Hematopoietic multipotent progenitor cell treated with erythropoietin and hydrocortisone succinate and interleukin-3 and kit ligand, for 8 days (in vitro differentiated cells): Measurements from ENCODE around the gene C1QA.

ENCODE experiments used
- DNase-seq: peaks from one replicate; pipeline ENCODE4 v3.0.0-alpha.2; 2015

C1QA gene, protein sequence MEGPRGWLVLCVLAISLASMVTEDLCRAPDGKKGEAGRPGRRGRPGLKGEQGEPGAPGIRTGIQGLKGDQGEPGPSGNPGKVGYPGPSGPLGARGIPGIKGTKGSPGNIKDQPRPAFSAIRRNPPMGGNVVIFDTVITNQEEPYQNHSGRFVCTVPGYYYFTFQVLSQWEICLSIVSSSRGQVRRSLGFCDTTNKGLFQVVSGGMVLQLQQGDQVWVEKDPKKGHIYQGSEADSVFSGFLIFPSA

DNA sequence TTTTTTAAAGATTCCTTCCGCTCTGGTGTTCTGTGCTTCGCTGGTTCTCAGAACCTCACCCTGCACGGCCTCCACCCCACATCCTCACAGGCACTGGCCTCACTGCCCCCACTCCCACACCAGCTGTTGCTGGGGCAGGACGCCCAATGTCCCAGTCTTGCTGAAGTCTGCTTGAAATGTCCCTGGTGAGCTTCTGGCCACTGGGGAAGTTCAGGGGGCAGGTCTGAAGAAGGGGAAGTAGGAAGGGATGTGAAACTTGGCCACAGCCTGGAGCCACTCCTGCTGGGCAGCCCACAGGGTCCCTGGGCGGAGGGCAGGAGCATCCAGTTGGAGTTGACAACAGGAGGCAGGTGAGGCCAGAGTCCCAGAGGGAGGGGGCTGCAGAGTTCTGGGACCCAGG is at the start of gene C1QA:
Gene C1QA, plus strand, starts transcription at position 276 of the 400 bp plus-strand sequence. CDS start 989 bp downstream, outside the sequence.
- no peak for DNase-seq

DNA sequence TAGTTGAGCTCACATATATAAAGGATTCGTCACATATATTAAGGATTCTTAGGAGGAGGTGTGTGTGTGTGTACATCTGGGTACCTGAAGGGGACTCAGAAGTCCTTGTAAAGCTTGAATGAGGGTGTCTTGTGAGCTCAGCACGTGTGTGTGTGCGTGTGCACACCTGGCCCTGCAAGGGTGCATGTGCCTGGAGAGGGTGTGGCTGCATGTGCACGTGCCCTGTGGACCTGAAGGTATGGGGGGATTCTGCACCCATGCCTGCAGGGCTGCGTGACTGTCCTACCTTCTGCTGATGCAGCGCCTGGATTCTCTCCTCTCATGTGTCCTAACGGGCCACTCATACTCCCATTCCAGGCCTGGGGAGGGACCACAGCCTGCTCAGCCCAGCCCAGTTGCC is 49.2 kb upstream of the C1QA start:
- no peak for DNase-seq

DNA sequence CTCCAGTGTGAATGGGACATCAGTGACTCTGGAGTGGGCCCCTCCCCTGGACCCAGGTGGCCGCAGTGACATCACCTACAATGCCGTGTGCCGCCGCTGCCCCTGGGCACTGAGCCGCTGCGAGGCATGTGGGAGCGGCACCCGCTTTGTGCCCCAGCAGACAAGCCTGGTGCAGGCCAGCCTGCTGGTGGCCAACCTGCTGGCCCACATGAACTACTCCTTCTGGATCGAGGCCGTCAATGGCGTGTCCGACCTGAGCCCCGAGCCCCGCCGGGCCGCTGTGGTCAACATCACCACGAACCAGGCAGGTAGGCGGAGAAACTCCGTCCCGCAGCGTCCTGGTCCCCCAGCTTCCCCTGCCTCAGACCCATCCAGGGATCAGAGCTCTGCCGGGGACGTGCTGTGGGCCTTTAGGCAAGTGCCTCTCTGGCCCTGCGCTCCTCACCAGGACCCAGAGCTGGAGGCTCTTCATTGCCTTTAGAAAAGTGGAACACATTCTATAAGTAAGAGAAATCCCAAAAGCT is 47.5 kb upstream of the C1QA start:
- no peak for DNase-seq

DNA sequence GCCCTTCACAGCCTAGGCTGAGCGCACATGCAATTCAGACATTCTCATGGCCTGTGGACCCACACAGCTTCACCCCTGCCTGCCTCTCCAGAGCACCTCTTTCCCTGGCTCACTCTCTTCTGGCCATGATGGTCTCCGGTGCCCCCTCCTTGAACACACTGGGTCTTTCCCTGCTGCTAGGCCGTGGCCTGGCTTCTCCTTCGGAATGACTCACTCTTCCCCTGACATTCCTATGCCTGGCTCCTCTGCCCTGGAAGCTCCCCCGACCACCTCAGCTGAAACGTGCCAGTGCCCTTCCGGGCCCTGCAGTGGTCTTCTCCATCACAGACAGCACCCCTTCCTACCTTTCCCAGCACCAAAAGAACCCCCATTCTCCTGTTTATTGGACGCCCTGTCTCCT is 44.9 kb upstream of the C1QA start:
- no peak for DNase-seq

DNA sequence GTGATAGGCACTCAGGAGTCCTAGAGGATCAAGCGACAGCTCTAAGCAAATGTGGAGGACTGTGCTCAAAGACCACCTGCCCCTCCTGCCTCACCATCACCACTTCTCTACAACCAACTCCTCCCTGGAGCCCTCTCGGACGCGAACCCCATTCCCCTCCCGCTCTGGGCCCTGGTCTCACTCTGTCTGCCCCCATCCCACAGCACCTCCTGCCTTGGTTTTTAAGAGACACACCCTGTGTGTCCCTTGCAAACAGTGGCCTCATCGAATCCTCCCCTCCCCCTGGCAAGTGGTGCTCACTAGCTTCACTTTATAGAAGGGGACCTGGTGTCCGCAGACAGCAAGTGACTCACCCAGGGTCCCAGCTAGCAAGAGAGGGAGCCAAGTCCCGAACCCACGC is 44.4 kb upstream of the C1QA start:
- no peak for DNase-seq

DNA sequence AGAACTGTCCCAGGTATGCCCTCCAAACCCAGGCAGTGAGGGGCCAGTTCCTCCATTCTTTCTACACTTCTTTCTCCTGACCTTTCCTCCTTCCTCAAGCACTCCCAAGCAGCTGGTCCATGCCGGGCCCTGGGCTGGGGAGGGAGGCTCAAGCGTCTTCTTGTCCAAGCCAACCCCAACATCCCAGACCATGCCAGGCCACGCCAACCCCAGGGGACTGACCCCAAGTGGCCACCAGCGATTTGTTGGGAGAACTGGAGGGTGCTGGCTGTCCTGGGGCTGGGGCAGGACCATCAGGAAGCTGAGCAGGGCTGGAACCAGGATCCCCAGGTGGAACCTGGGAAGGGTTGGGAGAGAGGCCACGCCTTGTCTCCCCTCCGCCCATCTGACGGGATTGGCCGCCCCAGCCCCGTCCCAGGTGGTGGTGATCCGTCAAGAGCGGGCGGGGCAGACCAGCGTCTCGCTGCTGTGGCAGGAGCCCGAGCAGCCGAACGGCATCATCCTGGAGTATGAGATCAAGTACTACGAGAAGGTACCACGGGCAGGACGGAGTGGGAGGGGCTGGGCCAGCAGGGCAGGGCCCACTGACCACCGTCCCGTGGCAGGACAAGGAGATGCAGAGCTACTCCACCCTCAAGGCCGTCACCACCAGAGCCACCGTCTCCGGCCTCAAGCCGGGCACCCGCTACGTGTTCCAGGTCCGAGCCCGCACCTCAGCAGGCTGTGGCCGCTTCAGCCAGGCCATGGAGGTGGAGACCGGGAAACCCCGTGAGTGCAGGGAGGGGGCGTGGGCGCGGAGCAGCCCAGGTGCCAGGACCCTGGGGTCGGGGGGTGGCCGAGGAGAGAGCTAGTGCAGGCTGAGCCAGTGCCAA is 43.3 kb upstream of the C1QA start:
- no peak for DNase-seq

DNA sequence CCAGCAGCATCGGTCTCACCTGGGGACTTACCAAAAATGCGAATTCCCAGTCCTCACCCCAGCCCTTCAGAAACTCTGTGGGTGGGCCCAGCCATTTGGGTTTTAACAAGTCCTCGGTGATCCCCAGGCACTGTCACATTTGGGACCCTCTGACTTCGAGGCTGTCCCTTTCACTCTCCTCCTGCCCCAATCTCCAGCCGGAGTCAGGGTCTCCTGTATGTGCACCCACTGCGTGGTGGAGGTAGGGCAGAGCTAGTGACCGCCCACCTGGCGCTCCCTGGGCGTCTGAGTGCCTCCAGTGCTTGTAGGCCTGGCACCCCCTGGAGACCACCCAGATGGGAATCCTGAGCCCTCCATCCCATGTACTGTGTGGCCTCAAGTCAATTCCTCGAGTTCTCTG is 42.0 kb upstream of the C1QA start:
- no peak for DNase-seq

DNA sequence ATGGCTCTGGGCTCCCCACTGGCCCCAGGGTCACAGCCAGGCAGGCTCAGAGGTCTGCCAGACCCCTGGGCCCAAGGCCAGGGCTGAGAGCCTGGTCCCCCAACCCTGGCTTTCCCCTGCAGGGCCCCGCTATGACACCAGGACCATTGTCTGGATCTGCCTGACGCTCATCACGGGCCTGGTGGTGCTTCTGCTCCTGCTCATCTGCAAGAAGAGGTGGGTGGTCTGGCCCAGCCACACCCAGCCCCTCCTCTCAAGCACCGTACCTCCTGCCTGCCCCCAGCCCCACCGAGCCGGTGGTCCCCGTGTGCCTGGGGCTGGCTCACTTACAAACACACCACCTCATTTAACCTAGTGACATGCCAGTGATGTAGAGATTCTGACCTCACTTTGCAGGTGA is 41.3 kb upstream of the C1QA start:
- no peak for DNase-seq

DNA sequence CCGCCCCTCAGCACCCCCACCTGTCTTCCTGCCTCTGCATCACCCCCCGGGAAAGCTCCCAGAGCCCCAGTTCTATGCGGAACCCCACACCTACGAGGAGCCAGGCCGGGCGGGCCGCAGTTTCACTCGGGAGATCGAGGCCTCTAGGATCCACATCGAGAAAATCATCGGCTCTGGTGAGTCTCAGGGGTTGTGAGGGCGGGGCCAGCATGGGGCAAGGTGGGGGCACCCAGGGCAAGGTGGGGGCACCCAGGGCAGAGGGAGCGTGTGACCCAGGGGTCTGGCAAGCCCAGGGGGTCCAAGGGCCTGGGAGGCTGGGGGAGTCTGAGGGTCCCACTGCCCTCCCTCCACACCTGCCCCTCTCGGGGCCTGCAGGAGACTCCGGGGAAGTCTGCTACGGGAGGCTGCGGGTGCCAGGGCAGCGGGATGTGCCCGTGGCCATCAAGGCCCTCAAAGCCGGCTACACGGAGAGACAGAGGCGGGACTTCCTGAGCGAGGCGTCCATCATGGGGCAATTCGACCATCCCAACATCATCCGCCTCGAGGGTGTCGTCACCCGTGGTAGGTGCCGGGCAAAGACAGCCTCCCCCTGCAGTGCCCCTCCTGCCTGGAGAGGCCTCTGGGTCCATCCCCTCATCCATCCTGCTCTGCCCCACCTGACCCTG is 39.0 kb upstream of the C1QA start:
- no peak for DNase-seq

DNA sequence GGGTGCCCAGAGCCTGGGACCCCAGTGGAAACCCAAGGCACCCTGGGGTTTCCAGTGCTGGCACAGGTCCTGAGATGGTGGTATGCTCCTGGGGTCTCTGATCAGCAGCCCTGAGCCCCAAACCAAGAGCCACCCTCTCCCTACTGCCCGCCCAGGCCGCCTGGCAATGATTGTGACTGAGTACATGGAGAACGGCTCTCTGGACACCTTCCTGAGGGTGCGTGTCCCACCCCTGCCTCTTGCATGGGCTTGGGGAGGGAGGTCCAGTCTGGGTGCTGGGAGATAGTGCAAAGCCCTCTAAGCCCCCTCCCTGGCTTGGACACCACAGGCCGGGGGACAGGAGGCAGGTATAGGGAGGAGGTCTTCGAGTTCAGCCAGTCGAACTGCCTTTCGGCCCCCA is 38.4 kb upstream of the C1QA start:
- no peak for DNase-seq

DNA sequence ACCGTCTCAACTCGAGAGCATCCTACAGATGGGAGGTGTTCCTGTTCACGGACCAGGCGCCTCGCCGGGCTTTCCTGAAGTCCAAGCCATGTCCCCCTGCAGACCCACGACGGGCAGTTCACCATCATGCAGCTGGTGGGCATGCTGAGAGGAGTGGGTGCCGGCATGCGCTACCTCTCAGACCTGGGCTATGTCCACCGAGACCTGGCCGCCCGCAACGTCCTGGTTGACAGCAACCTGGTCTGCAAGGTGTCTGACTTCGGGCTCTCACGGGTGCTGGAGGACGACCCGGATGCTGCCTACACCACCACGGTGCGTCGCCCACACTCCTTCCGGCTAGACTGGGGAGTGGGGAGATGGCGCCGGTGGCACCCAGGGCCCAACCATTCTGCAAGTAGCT is 37.7 kb upstream of the C1QA start:
- no peak for DNase-seq

DNA sequence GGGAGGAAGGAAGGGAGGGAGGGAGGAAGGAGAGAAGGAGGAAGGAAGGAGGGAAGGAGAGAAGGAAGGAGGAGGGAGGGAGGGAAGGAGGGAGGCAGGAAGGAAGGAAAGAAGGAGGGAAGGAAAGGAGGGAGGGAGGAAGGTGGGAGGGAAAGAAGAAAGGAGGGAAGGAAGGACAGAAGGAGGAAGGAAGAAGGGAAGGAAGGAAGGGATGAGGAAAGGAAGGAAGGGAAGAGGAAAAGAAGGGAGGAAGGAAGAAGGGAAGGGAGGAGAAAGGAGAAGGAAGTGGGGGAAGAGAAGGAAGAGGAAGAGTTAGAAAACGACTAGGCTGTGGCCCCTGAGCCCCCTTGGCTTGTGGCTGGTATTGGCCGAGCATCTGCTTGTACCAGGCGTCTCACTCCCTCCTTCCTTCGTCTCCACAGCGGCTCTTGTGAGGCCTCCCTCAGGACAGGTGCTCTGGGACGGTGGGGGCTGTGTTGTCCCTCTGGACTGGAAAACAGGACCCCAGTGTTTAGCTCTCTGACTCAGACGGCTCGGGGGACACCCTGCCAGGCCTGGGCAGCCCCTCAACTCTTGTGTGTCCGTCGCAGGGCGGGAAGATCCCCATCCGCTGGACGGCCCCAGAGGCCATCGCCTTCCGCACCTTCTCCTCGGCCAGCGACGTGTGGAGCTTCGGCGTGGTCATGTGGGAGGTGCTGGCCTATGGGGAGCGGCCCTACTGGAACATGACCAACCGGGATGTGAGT is 36.2 kb upstream of the C1QA start:
- no peak for DNase-seq

DNA sequence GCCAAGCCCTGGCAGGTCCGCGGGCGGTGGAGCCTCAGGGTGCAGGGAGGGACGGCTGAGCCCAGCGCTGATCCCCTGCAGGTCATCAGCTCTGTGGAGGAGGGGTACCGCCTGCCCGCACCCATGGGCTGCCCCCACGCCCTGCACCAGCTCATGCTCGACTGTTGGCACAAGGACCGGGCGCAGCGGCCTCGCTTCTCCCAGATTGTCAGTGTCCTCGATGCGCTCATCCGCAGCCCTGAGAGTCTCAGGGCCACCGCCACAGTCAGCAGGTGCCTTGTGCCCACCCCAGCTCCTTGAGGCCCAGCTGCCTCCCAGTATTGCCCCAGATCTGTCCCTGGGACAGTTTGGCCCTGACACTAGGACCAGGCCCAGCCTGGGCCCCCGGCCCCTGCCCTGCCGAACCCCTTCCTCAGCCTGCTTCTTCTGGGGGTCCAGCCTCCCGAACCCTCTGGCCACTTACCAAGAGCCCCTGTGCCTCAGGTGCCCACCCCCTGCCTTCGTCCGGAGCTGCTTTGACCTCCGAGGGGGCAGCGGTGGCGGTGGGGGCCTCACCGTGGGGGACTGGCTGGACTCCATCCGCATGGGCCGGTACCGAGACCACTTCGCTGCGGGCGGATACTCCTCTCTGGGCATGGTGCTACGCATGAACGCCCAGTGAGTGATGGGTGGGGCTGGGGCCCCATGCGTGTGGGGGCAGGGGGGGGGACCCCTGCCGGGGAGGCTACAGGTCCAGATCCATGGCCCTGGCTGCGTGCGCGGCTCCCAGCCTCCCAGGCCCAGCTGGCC is 35.4 kb upstream of the C1QA start:
- no peak for DNase-seq

DNA sequence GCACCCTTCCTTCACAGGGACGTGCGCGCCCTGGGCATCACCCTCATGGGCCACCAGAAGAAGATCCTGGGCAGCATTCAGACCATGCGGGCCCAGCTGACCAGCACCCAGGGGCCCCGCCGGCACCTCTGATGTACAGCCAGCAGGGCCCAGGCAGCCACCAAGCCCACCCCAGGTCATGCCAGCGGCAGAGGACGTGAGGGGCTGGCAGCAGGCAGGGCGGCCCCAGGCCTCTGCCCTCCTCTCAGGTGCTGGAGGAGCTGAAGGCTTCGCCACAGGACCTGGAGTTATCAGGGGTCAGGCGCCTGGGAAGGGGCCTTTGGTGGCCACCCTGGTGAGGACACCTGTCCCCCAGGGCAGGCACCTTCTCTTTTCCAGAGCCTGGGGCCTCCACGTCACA is 34.8 kb upstream of the C1QA start:
- DNase-seq, result no peak

DNA sequence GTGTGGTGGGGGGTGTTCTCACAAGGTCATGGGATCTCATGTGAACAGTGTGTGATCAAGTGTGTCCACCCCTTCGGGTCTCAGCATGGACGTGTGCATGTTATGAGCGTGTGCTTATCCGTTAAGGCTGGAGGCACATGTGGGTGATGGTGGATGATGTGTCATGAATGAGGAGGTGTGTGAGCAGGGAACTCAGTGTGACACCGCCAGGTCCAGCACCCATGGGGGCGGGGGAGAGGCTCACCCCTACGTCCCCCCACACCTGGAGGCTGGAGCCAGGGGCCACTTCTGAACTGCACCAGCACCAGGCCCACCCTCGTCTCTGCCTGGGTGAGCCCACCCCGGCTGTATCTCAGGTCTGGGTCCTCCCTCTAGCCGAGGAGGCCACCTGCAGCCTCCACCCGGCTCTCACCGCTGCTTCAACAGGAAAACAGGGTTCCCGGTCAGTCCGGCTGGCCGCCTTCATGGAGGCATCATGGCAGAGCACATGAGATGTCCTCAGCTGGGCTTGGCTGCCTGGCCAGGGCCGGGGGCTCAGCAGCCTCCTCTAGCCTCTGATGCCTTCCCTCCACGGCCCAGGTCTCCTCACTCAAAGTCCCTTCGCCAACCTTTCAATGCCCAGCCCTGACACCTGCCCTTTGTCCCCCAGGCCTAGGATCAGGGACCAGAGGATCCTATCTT is 34.2 kb upstream of the C1QA start:
- DNase-seq, result no peak

DNA sequence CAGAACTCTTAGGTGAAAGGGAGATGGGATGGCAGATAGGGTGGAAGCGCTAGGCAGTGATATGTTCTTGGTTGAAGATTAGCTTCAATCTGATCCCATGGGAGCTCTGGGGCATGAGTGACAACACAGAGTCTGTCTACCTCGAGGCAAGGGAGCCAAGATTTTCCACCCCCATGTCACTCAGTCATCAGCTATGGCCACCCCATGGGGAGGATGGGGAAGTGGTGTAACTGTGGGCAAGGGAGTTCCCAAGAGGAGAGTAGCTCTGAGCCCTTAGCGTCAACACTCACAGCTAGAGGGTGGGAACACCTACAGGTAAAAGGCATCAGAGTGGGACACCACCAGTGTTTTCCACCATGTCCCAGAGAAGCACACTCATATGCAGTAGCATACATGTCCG is 30.3 kb upstream of the C1QA start:
- no peak for DNase-seq

DNA sequence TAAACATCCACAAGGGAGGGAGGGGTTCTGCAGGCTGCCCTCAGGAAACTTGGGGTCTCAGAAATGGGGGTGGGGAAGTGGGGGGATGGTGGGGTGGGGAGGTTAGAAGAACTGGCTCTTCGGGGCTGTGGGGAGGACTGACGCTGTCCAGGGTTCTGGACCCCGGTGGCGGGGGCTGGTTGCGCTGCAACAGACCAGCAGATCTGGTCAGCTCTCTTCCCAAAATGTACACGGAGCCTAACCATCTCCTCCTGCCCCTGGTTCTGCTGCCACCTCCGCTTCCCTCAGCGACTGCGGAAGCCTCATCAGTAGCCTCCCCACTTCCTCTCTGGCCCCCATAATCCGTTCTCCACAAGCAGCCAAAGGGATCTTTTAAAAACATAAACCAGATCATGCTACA is 29.3 kb upstream of the C1QA start:
- DNase-seq, result no peak

DNA sequence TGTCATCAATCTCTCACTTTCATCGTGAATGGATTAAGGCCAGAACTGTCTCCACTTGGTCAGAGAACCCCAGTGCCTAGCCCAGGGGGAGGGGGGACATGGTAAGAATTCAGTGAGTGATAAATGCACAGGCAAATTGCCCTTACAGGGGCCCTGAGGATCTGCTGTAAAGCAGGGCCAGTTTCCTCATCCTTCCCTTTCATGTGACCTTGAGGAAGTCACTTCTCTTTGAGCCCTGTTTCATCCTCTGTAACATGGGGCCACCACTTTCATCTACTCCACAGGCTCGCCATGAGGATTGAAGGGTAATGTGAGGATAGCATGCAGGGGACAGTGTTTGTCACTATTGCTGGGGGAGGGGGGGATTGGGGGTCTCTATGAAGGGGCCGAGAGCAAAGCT is 28.1 kb upstream of the C1QA start:
- no peak for DNase-seq

DNA sequence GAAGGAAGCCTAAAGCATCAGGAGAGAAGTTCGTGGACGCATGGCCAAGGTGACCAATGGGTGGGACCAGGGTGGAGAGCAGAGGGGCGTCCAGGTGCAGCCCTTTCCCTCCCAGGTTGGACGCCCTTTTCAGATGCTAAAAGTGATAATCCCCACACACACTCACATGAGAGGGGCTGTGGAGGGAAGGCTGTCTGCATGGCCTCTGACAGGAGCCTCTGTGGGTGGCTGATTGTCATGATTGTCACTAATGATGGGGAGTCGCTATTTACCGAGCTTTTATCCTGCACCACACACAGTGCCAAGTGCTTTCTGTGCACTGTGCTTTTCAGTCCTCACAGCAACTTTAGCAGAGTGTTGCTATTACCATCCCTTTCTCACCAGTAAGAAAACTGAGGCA is 27.1 kb upstream of the C1QA start:
- no peak for DNase-seq

DNA sequence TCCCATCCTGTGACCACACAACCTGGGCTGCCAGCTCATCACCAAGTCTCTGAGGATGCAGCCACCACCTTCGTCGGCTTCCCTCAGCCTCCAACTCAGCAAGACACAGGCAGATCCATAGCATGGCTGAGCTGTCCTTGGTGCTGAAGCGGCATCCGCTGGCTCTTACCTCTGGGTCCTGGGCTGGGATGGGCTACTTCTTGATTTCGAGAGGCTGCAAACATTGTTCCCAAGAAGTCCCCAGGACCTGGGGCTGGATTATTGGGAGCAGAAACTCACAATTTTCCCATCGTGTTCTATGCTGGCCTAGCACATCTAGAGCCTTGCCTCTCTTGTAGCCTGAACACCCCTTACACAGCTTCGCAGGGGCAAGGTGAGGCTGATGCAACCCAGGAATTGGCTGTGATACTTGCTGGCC is 24.9 kb upstream of the C1QA start:
- peak; percentile 40 for DNase-seq
